OCI-LY1 (cell line): ENCODE results near the gene HPCAL1.

Source experiments
- CTCF ChIP-seq: fragments of 200-600 bp; sonication (generic), shearing (Covaris generic); IDR thresholded peaks from 2 replicates; pipeline ENCODE4 v1.5.1; 2017; ENCODE audit warnings: mild to moderate bottlenecking, antibody characterized with exemption, low read length, moderate library complexity, mixed read lengths
- EZH2 ChIP-seq: fragments of 200-600 bp; sonication (generic), shearing (Covaris generic); IDR thresholded peaks from 2 replicates; pipeline ENCODE4 v1.8.0; 2017; ENCODE audit warnings: borderline replicate concordance, mixed run types, mild to moderate bottlenecking, antibody characterized with exemption, low read length, moderate library complexity, mixed read lengths

- no peak for TF ChIP-seq CTCF
- TF ChIP-seq EZH2: no peak
Observed at GRCh38 chr2:10269291-10269690, 33.4 kb upstream of the HPCAL1 start.
